ENCODE measurements around the gene KRTAP4-5.

Gene KRTAP4-5

DNA sequence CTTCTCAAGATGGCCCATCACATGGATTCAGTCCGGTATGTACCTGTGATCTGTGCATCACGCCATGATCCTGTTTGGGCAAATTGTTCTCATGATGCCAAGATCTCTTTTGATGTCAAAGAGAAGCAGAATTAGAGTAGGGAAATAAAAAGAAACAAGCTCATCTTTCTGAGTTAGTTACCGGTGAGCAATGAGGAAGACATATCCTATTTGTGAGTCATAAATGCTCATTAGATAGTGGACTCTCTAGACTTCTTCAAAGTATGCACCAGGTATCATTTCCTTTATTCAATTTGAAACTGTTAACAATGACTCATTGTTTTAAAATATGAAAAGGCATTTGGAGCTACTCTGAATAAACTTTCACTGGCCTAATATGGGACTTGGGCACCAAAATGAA lies 17.6 kb downstream of the KRTAP4-5 start:
- DNase-seq (ENCODE audit: low read depth in 1 of 2, low spot score in 1 of 2), result no peak
- Histone ChIP-seq H3K27me3 (ENCODE audit: insufficient read depth, poor library complexity, severe bottlenecking) (no peaks in the 10 kb centered on the region), H3K4me3 (replicated peaks; ENCODE audit: insufficient read depth, low read length) (no peak overlapping the region), H3K27ac (replicated peaks) (no peak overlapping the region)
- TF ChIP-seq GABPA (IDR thresholded peaks at IDR 0.05; ENCODE audit: low read depth) (no peak), SPI1 (IDR thresholded peaks at IDR 0.05; ENCODE audit: borderline replicate concordance, low read depth) (no peak), REST (IDR thresholded peaks at IDR 0.05; ENCODE audit: insufficient replicate concordance, low read depth) (no peak), POLR2AphosphoS5 (IDR thresholded peaks at IDR 0.05; ENCODE audit: low read depth) (no peak)
- TF ChIP-seq, protein P1, sequence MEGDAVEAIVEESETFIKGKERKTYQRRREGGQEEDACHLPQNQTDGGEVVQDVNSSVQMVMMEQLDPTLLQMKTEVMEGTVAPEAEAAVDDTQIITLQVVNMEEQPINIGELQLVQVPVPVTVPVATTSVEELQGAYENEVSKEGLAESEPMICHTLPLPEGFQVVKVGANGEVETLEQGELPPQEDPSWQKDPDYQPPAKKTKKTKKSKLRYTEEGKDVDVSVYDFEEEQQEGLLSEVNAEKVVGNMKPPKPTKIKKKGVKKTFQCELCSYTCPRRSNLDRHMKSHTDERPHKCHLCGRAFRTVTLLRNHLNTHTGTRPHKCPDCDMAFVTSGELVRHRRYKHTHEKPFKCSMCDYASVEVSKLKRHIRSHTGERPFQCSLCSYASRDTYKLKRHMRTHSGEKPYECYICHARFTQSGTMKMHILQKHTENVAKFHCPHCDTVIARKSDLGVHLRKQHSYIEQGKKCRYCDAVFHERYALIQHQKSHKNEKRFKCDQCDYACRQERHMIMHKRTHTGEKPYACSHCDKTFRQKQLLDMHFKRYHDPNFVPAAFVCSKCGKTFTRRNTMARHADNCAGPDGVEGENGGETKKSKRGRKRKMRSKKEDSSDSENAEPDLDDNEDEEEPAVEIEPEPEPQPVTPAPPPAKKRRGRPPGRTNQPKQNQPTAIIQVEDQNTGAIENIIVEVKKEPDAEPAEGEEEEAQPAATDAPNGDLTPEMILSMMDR (IDR thresholded peaks at IDR 0.05; ENCODE audit: insufficient read depth, low read length), result no peak

DNA sequence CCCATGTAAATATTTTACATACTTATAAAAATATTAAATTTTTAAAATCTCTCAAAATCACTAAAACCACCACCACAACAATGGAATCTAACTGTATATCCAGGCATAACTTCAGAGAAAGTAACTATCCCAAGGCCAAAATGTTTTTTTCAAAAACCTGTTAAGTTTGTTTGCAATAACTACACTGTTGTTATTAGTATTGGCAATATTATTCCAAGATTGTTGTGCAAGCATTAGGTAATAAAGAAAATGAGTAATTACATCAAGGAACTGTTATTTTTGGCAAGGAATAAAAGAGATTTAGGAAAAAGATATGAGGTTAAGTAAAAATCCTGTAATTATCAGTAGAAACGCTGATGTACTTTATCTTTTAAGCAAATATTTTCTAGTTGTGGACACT lies 22.3 kb downstream of the KRTAP4-5 start:
- DNase-seq (ENCODE audit: low read depth in 1 of 2, low spot score in 1 of 2), result no peak
- Histone ChIP-seq H3K27me3 (ENCODE audit: insufficient read depth, poor library complexity, severe bottlenecking) (no peaks in the 10 kb centered on the region), H3K27ac (replicated peaks) (no peak overlapping the region), H3K4me3 (replicated peaks; ENCODE audit: insufficient read depth, low read length) (no peak overlapping the region)
- TF ChIP-seq, protein P1 (IDR thresholded peaks at IDR 0.05; ENCODE audit: insufficient read depth, low read length), result no peak
- TF ChIP-seq SPI1 (IDR thresholded peaks at IDR 0.05; ENCODE audit: borderline replicate concordance, low read depth) (no peak), POLR2AphosphoS5 (IDR thresholded peaks at IDR 0.05; ENCODE audit: low read depth) (no peak), GABPA (IDR thresholded peaks at IDR 0.05; ENCODE audit: low read depth) (no peak), REST (IDR thresholded peaks at IDR 0.05; ENCODE audit: insufficient replicate concordance, low read depth) (no peak)

DNA sequence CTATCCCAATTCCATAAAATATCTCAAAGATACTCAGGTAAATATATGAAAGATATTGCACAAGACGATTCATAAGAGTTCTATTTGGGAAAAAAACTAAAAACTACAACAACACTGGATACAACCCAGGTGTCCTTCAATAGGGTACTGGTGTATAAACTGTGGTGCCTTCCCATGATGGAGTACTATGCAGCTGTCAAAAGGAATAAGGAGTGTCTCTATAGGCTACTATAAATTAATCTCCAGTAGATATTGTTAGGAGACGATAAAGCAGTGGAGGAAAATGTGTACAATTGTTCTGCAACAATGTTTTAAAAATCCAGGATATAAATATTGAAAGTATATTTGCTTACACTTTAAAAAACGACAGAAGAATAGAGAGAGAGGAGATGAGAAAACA lies 23.2 kb downstream of the KRTAP4-5 start:
- Histone ChIP-seq H3K27ac (replicated peaks) (no peak overlapping the region), H3K27me3 (ENCODE audit: insufficient read depth, poor library complexity, severe bottlenecking) (no peaks in the 10 kb centered on the region), H3K4me3 (replicated peaks; ENCODE audit: insufficient read depth, low read length) (no peak overlapping the region)
- DNase-seq (ENCODE audit: low read depth in 1 of 2, low spot score in 1 of 2), result no peak
- no peak for TF ChIP-seq GABPA (IDR thresholded peaks at IDR 0.05; ENCODE audit: low read depth)
- TF ChIP-seq, protein P1 (IDR thresholded peaks at IDR 0.05; ENCODE audit: insufficient read depth, low read length), result no peak
- no peak for TF ChIP-seq REST (IDR thresholded peaks at IDR 0.05; ENCODE audit: insufficient replicate concordance, low read depth)
- no peak for TF ChIP-seq SPI1 (IDR thresholded peaks at IDR 0.05; ENCODE audit: borderline replicate concordance, low read depth)
- TF ChIP-seq POLR2AphosphoS5 (IDR thresholded peaks at IDR 0.05; ENCODE audit: low read depth), result no peak
